IMR-90 (cell line): ENCODE measurements around the gene GRID1. TPM values are rescaled to one million over a fixed set of nuclear protein-coding genes. Genes with fewer than 3 reads are reported as not detected.

ENCODE experiments used
- ATAC-seq: fragments of 200-7000 bp; cut with Tn5 transposase; 2 replicates; pipeline ENCODE4 v1.9.1; 2020; ENCODE audit warnings: low read depth, mild to moderate bottlenecking, moderate library complexity
- BruUV-seq: library from RNA; stranded (reverse); fragments of 400-500 nt; replicated peaks from 2 replicates; lab custom pipeline; 2021; lab: Mats Ljungman, UMichigan
- CTCF ChIA-PET: fragments of 300-600 bp; formaldehyde crosslinking; extraction: SDS; loops from one replicate; lab custom pipeline; 2021; ENCODE audit warnings: antibody characterized with exemption; lab: Yijun Ruan, JAX
- POLR2A ChIA-PET: fragments of 300-600 bp; sonication (Branson Sonifier 250); formaldehyde crosslinking; loops from one replicate; lab custom pipeline; 2022; ENCODE audit warnings: antibody characterized with exemption; ENCODE audit not compliant: unreplicated experiment; lab: Charles Lee
- DNase-seq: peaks from one replicate; pipeline ENCODE4 v3.0.0; 2013
- H2AFZ ChIP-seq: replicated peaks from 2 replicates; pipeline ENCODE3; 2013; ENCODE audit warnings: low read length, mild to moderate bottlenecking; ENCODE audit not compliant: poor library complexity
- H2AK5ac ChIP-seq: 2 replicates; pipeline ENCODE4 v1.6.1; 2013; ENCODE audit warnings: low read depth, low read length, inconsistent platforms
- H2AK9ac ChIP-seq: replicated peaks from 2 replicates; pipeline ENCODE3; 2013; ENCODE audit warnings: mild to moderate bottlenecking, low read depth, low read length, moderate library complexity; ENCODE audit not compliant: poor library complexity
- H2BK120ac ChIP-seq: 2 replicates; pipeline ENCODE4 v1.6.1; 2013; ENCODE audit warnings: low read depth, low read length, inconsistent platforms
- H2BK15ac ChIP-seq: 3 replicates; pipeline ENCODE4 v1.6.1; 2013; ENCODE audit warnings: low read depth, low read length, inconsistent platforms
- H2BK20ac ChIP-seq: 2 replicates; pipeline ENCODE4 v1.6.1; 2013; ENCODE audit warnings: low read depth, mild to moderate bottlenecking, inconsistent platforms, low read length, moderate library complexity
- H2BK5ac ChIP-seq: 2 replicates; pipeline ENCODE4 v1.6.1; 2013; ENCODE audit warnings: mild to moderate bottlenecking, low read depth, low read length, inconsistent platforms; ENCODE audit not compliant: poor library complexity, severe bottlenecking
- H3K14ac ChIP-seq: replicated peaks from 2 replicates; pipeline ENCODE4 v1.6.1; 2013; ENCODE audit warnings: low read depth, low read length, inconsistent platforms
- H3K18ac ChIP-seq: 2 replicates; pipeline ENCODE4 v1.6.1; 2013; ENCODE audit warnings: low read depth, low read length, control low read depth
- H3K23ac ChIP-seq: 2 replicates; pipeline ENCODE4 v1.6.1; 2013; ENCODE audit warnings: low read depth, low read length, inconsistent platforms
- H3K27ac ChIP-seq: 2 replicates; pipeline ENCODE4 v1.5.1; 2013; ENCODE audit warnings: mild to moderate bottlenecking, control low read depth, low read length; ENCODE audit not compliant: insufficient read depth
- H3K27me3 ChIP-seq: 2 replicates; pipeline ENCODE4 v1.6.1; 2013; ENCODE audit warnings: low read length; ENCODE audit not compliant: control insufficient read depth, insufficient read depth
- H3K36me3 ChIP-seq: 2 replicates; pipeline ENCODE4 v1.6.1; 2013; ENCODE audit warnings: low read length, mixed read lengths; ENCODE audit not compliant: control insufficient read depth, insufficient read depth
- H3K4ac ChIP-seq: 2 replicates; pipeline ENCODE4 v1.6.1; 2013; ENCODE audit warnings: low read depth, low read length, inconsistent platforms
- H3K4me1 ChIP-seq: 2 replicates; pipeline ENCODE4 v1.6.1; 2013; ENCODE audit warnings: low read length, mixed read lengths; ENCODE audit not compliant: control insufficient read depth, insufficient read depth
- H3K4me2 ChIP-seq: 2 replicates; pipeline ENCODE4 v1.6.1; 2013; ENCODE audit warnings: low read depth, mild to moderate bottlenecking, control low read depth, low read length, moderate library complexity
- H3K4me3 ChIP-seq: 2 replicates; pipeline ENCODE4 v1.5.1; 2013; ENCODE audit warnings: low read depth, mild to moderate bottlenecking, control low read depth, low read length, moderate library complexity; ENCODE audit not compliant: insufficient read depth
- H3K56ac ChIP-seq: 2 replicates; pipeline ENCODE4 v1.6.1; 2013; ENCODE audit warnings: low read length, inconsistent platforms; ENCODE audit not compliant: insufficient read depth; ENCODE audit errors: extremely low read depth
- H3K79me1 ChIP-seq, 2 experiments: 2 replicates each; pipeline ENCODE4 v1.6.1; 2013; ENCODE audit warnings: low read length in 2 of 2, inconsistent platforms in 1 of 2, low read depth in 1 of 2
- H3K9ac ChIP-seq: 2 replicates; pipeline ENCODE4 v1.6.1; 2013; ENCODE audit warnings: low read depth, low read length, control low read depth
- H3K9me1 ChIP-seq: 2 replicates; pipeline ENCODE4 v1.6.1; 2013; ENCODE audit warnings: low read length, inconsistent platforms; ENCODE audit not compliant: insufficient read depth
- H3K9me3 ChIP-seq: 2 replicates; pipeline ENCODE4 v1.6.1; 2013; ENCODE audit warnings: low read length; ENCODE audit not compliant: control insufficient read depth, insufficient read depth
- H4K20me1 ChIP-seq: 2 replicates; pipeline ENCODE4 v1.6.1; 2013; ENCODE audit warnings: low read length, inconsistent platforms; ENCODE audit not compliant: insufficient read depth
- H4K5ac ChIP-seq: 2 replicates; pipeline ENCODE4 v1.6.1; 2013; ENCODE audit warnings: mild to moderate bottlenecking, low read depth, low read length, control low read depth
- H4K8ac ChIP-seq, 2 experiments: 2 replicates each; pipeline ENCODE4 v1.6.1; 2013; ENCODE audit warnings: low read depth in 2 of 2, low read length in 2 of 2, control low read depth in 1 of 2, inconsistent platforms in 1 of 2
- H4K91ac ChIP-seq: 2 replicates; pipeline ENCODE4 v1.6.1; 2013; ENCODE audit warnings: low read depth, low read length, inconsistent platforms; ENCODE audit not compliant: insufficient read depth
- BHLHE40 ChIP-seq: fragments of 150-350 bp; IDR thresholded peaks from 2 replicates; pipeline ENCODE4 v1.6.1; 2016; ENCODE audit warnings: mild to moderate bottlenecking, low read depth, low read length
- MXI1 ChIP-seq: IDR thresholded peaks from 2 replicates; pipeline ENCODE4 v1.6.1; 2012; ENCODE audit warnings: low read depth, mild to moderate bottlenecking, low read length, moderate library complexity, borderline replicate concordance
- RFX5 ChIP-seq: IDR thresholded peaks from 2 replicates; pipeline ENCODE4 v1.8.0; 2012; ENCODE audit warnings: low read depth, mild to moderate bottlenecking, low read length, moderate library complexity
- WGBS, 2 experiments: methylation state at CpG; one replicate each; pipeline versions ENCODE4 v1.1.5 to v1.1.7; 2013; ENCODE audit warnings: missing lambda C conversion rate in 2 of 2; ENCODE audit not compliant: insufficient read length in 1 of 2; ENCODE audit errors: extremely low coverage in 2 of 2; 5-methylcytosine and 5-hydroxymethylcytosine counted together
- dilution Hi-C: fragments of 300-500 bp; cut with HindIII; formaldehyde crosslinking; loops from one replicate; pipeline ENCODE4 v1.14.3; 2018; ENCODE audit warnings: low sequenced_read_pairs; ENCODE audit not compliant: unreplicated experiment
- in situ Hi-C: fragments of 300-500 bp; cut with MboI; formaldehyde crosslinking; loops from 3 replicates; pipeline ENCODE4 v1.14.3; 2019; ENCODE audit warnings: low sequenced_read_pairs, inconsistent platforms, mixed read lengths
- intact Hi-C: fragments of 100-400 bp; cut with micrococcal nuclease; formaldehyde crosslinking; loops from 2 replicates; pipeline ENCODE4 v1.10.0; 2022
- polyA plus RNA-seq, 3 experiments: library from polyadenylated mRNA; depleted of rRNA; stranded (reverse); fragments of >200 nt; gene quantifications; 2 replicates each; pipeline ENCODE4 v1.2.3, GENCODE V29; 2012; ENCODE audit warnings: low replicate concordance in 1 of 3
- total RNA-seq: library from RNA; depleted of rRNA; stranded (reverse); fragments of >200 nt; gene quantifications from 2 replicates; pipeline ENCODE4 v1.2.3, GENCODE V29; 2012

The GRID1 gene
- total and polyA plus RNA-seq, 2 of the 4 experiments (the other 2 are of a cell fraction) = not detected

DNA sequence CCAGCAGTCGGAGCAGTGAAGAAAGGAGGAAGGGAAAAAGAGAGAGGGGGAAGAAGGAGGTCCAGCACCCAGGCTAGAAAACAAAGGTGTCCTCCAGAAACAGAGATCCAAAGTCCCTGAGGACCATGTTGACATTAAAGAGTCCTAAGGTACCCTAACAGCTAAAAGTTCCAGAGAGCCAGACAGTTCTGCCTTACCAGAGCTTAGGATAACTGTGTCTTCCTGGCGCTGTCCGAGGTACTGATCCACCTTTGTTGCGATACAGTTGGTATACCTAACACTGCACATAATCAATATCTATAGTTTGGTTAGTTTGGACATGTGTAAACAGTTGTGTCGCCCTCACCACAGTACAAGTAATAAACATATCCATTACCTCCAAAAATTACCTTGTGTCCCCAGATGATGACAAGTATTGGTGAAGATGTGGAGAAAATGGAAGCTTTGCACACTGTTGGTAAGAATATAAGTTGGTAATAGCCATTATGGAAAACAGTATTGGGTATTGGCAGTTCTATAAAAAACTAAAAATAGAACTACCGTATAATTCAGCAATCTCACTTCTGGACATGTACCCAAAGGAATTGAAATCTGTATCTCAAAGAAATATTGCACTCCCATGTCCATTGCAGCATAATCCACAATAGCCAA lies 59.8 kb downstream of the GRID1 start:
- H3K4me1 ChIP-seq = no peaks in the 10 kb centered on the region
- no peak overlapping the region for H3K23ac ChIP-seq
- H3K18ac ChIP-seq = no peak overlapping the region
- H3K4ac ChIP-seq = no peak overlapping the region
- CTCF ChIA-PET = no interaction called here
- BruUV-seq = no TSS peak
- H3K4me3 ChIP-seq = no peak overlapping the region
- H3K79me1 ChIP-seq = no peaks in the 10 kb centered on the region
- intact Hi-C loops = no loop called here
- no peak overlapping the region for H2BK20ac ChIP-seq
- dilution Hi-C loops = no loop called here
- no peaks in the 10 kb centered on the region for H3K9me3 ChIP-seq
- no peak overlapping the region for H4K8ac ChIP-seq
- H3K56ac ChIP-seq = no peak overlapping the region
- TF ChIP-seq RFX5 (no peak), MXI1 (no peak), BHLHE40 (no peak)
- H3K27me3 ChIP-seq = no peaks in the 10 kb centered on the region
- H4K5ac ChIP-seq = no peak overlapping the region
- no peak overlapping the region for H2AK9ac ChIP-seq
- no peak overlapping the region for H3K14ac ChIP-seq
- H4K20me1 ChIP-seq = no peaks in the 10 kb centered on the region
- peak; percentile 74 for ATAC-seq
- H2BK5ac ChIP-seq = no peak overlapping the region
- in situ Hi-C loops = no loop called here
- no peak overlapping the region for H3K9ac ChIP-seq
- POLR2A ChIA-PET = no interaction called here
- H3K36me3 ChIP-seq = no peaks in the 10 kb centered on the region
- H3K9me1 ChIP-seq = no peaks in the 10 kb centered on the region
- DNase-seq = peak; percentile 4
- WGBS, 2 experiments = no CpG with 5 or more reads among the region's 6 CpGs
- no peak overlapping the region for H3K27ac ChIP-seq
- no peak overlapping the region for H2BK120ac ChIP-seq
- H4K91ac ChIP-seq = no peak overlapping the region
- no peak overlapping the region for H2AFZ ChIP-seq
- no peak overlapping the region for H3K4me2 ChIP-seq
- no peak overlapping the region for H2AK5ac ChIP-seq
- H2BK15ac ChIP-seq = no peak overlapping the region
